ENCODE data around the gene STK32B.
"Not testable (repeated sequence)": the region's sequence is repeated elsewhere in the genome, so short reads cannot be mapped to it uniquely, and the experiment has no call there.

The STK32B gene

GRCh38 chr4:5261866-5262265 is 210.6 kb downstream of the STK32B start:
- no peaks in the 10 kb centered on the region for H3K36me3 ChIP-seq
- no peaks in the 10 kb centered on the region for H3K4me1 ChIP-seq (ENCODE audit: control insufficient read depth in 1 of 2, insufficient read depth in 1 of 2, low read depth in 1 of 2, low read length in 1 of 2)
- TF ChIP-seq, protein P1, sequence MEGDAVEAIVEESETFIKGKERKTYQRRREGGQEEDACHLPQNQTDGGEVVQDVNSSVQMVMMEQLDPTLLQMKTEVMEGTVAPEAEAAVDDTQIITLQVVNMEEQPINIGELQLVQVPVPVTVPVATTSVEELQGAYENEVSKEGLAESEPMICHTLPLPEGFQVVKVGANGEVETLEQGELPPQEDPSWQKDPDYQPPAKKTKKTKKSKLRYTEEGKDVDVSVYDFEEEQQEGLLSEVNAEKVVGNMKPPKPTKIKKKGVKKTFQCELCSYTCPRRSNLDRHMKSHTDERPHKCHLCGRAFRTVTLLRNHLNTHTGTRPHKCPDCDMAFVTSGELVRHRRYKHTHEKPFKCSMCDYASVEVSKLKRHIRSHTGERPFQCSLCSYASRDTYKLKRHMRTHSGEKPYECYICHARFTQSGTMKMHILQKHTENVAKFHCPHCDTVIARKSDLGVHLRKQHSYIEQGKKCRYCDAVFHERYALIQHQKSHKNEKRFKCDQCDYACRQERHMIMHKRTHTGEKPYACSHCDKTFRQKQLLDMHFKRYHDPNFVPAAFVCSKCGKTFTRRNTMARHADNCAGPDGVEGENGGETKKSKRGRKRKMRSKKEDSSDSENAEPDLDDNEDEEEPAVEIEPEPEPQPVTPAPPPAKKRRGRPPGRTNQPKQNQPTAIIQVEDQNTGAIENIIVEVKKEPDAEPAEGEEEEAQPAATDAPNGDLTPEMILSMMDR (IDR thresholded peaks at IDR 0.05) = no peak
- no peaks in the 10 kb centered on the region for H3K27me3 ChIP-seq
- no peak overlapping the region for H3K27ac ChIP-seq
- no peak overlapping the region for H3K4me3 ChIP-seq (ENCODE audit: low read depth in 1 of 2, low read length in 1 of 2)
- H3K9me3 ChIP-seq = no peaks in the 10 kb centered on the region

DNA sequence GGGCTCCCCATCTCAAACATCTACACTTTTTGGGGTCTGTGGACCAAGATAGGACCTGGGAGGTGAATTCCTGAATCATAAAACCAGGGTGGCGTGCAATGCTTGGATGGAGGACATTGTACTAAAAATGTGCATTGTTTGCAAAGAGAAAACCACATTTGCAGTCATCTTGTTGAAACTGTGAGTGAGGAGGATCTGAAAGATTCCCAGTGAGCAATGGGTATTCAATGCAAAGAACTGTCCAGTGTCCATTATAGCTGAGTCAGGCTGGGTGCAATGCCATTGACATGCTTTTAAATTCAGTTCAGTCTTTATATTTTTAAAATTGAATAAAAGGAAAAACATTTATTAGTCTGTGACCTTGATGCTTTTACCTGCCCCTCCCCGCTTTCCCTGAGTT is 215.7 kb downstream of the STK32B start:
- Histone ChIP-seq H3K4me1 (ENCODE audit: control insufficient read depth in 1 of 2, insufficient read depth in 1 of 2, low read depth in 1 of 2, low read length in 1 of 2) (no peaks in the 10 kb centered on the region), H3K27ac (no peak overlapping the region), H3K27me3 (no peaks in the 10 kb centered on the region), H3K4me3 (ENCODE audit: low read depth in 1 of 2, low read length in 1 of 2) (no peak overlapping the region), H3K9me3 (no peaks in the 10 kb centered on the region), H3K36me3 (no peaks in the 10 kb centered on the region)
- TF ChIP-seq, protein P1 (IDR thresholded peaks at IDR 0.05) = no peak

DNA sequence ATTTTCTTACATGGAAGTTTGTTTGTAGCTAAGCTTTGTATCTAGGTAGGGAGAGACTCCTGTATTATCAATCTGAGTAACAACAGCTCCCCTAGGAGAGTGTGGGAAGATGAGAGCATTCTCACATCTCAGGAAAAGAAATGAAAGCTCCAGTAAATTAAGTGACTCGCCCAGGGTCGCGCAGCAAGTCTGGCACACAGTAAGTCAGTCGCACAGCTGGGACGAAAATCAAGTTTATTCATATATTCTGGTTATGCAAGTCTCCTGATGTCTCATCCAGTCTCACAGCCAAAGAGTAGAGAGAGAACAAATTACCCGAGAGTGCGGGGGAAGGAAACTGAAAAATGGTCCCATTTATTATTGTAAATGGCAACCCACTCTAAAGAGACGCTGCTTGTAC is 216.1 kb downstream of the STK32B start:
- Histone ChIP-seq H3K4me3 (ENCODE audit: low read depth in 1 of 2, low read length in 1 of 2) (no peak overlapping the region), H3K27me3 (no peaks in the 10 kb centered on the region), H3K4me1 (ENCODE audit: control insufficient read depth in 1 of 2, insufficient read depth in 1 of 2, low read depth in 1 of 2, low read length in 1 of 2) (no peaks in the 10 kb centered on the region), H3K36me3 (no peaks in the 10 kb centered on the region), H3K27ac (no peak overlapping the region), H3K9me3 (no peaks in the 10 kb centered on the region)
- TF ChIP-seq, protein P1 (IDR thresholded peaks at IDR 0.05) = no peak

GRCh38 chr4:5276475-5277075 is 225.3 kb downstream of the STK32B start:
- Histone ChIP-seq H3K4me1 (ENCODE audit: control insufficient read depth in 1 of 2, insufficient read depth in 1 of 2, low read depth in 1 of 2, low read length in 1 of 2) (no peaks in the 10 kb centered on the region), H3K4me3 (ENCODE audit: low read depth in 1 of 2, low read length in 1 of 2) (no peak overlapping the region), H3K27me3 (no peaks in the 10 kb centered on the region), H3K36me3 (no peaks in the 10 kb centered on the region), H3K27ac (no peak overlapping the region), H3K9me3 (no peaks in the 10 kb centered on the region)
- TF ChIP-seq, protein P1 (IDR thresholded peaks at IDR 0.05) = no peak

- Histone ChIP-seq H3K9me3 (no peaks in the 10 kb centered on the region), H3K27ac (no peak overlapping the region), H3K36me3 (no peaks in the 10 kb centered on the region), H3K4me3 (ENCODE audit: low read depth in 1 of 2, low read length in 1 of 2) (no peak overlapping the region), H3K27me3 (no peaks in the 10 kb centered on the region), H3K4me1 (ENCODE audit: control insufficient read depth in 1 of 2, insufficient read depth in 1 of 2, low read depth in 1 of 2, low read length in 1 of 2) (no peaks in the 10 kb centered on the region)
- TF ChIP-seq, protein P1 (IDR thresholded peaks at IDR 0.05) = no peak
Observed at GRCh38 chr4:5277079-5277478, 225.8 kb downstream of the STK32B start.

DNA sequence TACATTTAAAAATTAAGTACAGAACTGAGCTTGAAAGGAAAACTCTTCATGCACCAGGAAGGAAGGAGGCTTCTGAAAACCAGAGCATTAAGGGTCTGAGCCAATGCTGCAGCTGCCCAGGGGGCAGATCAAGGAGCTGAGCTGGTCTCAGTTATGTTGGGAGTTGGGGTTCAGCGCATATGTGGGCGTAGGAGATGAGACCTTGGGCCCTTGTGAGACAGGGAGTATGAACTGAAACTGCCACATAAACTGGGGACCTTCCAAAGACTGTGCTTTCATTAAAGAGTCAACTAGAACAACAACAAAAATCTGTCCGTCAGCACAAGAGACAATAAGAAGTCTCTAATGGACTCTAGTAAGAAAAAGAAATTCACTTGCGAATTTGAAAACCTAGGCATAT is 226.9 kb downstream of the STK32B start:
- Histone ChIP-seq H3K27me3 (no peaks in the 10 kb centered on the region), H3K27ac (no peak overlapping the region), H3K36me3 (no peaks in the 10 kb centered on the region), H3K4me1 (ENCODE audit: control insufficient read depth in 1 of 2, insufficient read depth in 1 of 2, low read depth in 1 of 2, low read length in 1 of 2) (no peaks in the 10 kb centered on the region), H3K4me3 (ENCODE audit: low read depth in 1 of 2, low read length in 1 of 2) (no peak overlapping the region), H3K9me3 (no peaks in the 10 kb centered on the region)
- TF ChIP-seq, protein P1 (IDR thresholded peaks at IDR 0.05) = no peak

- H3K4me1 ChIP-seq (ENCODE audit: control insufficient read depth in 1 of 2, insufficient read depth in 1 of 2, low read depth in 1 of 2, low read length in 1 of 2); H3K27me3 ChIP-seq; H3K27ac ChIP-seq; H3K36me3 ChIP-seq; H3K4me3 ChIP-seq (ENCODE audit: low read depth in 1 of 2, low read length in 1 of 2); H3K9me3 ChIP-seq: not testable (repeated sequence)
Observed at GRCh38 chr4:5280069-5280468, 228.8 kb downstream of the STK32B start.

All from neutrophil (primary cell).